GM19351 (cell line): ENCODE data around the gene SFT2D1.
"Not testable (repeated sequence)": the region's sequence is repeated elsewhere in the genome, so short reads cannot be mapped to it uniquely, and the experiment has no call there.

Experiments
- ATAC-seq: cut with Tn5 transposase; IDR thresholded peaks from one replicate; pipeline ENCODE4 v1.9.1; 2021; ENCODE audit warnings: mild to moderate bottlenecking, moderate library complexity; ENCODE audit not compliant: unreplicated experiment

SFT2D1 gene

DNA sequence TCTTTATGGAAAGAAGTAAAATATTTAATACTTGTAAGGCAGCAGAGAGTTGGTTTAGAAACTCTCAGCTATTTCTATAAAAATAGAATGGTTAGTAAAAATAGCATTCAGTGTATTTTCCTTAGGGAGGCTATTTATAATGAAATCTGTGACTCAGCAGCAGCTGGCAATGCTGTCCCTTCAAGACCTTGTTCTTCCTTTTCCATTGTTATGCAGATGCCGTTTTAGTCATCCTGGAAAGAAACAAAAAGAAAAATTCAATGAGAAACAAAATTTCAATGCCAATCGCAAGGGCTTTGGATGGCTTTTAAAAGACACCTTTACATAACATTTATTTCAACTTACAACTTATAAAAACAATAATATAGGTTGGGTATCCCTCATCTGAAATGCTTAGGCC is 22.9 kb upstream of the SFT2D1 start:
- no peak for ATAC-seq

DNA sequence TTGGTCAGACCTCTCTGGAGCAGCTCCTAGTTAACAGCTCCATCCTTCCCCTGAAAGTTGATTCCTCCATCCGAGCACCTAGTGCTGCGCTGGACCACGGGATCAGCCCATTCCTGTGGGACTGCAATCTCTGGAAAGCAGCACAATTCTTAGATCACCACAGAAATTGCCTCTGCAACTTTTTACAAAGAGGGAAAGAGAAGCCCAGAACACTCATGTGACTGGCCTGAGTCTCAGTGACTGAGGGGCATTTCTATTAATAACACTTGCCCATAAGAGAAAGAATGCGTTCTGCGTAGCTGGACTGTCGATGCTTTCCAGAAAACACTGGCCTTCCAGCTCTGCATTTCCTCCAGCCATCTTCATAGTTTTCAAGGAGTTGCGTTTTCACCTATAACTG is 22.1 kb upstream of the SFT2D1 start:
- no peak for ATAC-seq

DNA sequence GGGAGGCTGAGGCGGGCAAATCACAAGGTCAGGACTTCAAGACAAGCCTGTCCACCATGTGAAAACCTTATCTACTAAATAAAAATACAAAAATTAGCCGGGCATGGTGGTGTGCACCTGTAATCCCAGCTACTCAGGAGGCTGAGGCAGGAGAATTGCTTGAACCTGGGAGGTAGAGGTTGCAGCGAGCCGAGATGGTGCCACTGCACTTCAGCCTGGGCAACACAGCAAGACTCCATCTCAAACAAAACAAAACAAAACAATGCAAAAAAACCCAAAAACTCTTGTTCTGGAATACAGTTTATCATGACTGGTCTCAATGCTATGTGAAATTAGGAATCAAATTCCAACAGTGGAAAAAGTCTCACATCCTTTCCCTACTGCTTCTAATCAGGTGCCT is 20.1 kb upstream of the SFT2D1 start:
- not testable (repeated sequence) for ATAC-seq

DNA sequence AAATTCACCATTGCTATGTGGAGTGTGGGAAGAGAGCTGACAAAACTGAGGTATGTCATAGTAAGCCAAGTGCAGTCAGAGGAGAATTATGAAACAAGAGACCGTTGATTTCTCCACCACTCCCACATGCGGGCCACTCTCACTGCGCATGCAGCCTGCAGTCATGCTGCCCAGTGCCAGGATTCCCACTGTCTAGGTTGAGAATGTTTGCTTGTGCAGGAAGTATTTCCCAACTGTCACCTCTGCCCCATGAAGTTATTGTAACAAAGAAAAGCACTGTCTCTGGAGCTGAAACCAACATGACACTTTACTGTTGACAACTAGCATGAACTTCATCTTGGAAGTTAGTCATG is 18.7 kb upstream of the SFT2D1 start:
- no peak for ATAC-seq

DNA sequence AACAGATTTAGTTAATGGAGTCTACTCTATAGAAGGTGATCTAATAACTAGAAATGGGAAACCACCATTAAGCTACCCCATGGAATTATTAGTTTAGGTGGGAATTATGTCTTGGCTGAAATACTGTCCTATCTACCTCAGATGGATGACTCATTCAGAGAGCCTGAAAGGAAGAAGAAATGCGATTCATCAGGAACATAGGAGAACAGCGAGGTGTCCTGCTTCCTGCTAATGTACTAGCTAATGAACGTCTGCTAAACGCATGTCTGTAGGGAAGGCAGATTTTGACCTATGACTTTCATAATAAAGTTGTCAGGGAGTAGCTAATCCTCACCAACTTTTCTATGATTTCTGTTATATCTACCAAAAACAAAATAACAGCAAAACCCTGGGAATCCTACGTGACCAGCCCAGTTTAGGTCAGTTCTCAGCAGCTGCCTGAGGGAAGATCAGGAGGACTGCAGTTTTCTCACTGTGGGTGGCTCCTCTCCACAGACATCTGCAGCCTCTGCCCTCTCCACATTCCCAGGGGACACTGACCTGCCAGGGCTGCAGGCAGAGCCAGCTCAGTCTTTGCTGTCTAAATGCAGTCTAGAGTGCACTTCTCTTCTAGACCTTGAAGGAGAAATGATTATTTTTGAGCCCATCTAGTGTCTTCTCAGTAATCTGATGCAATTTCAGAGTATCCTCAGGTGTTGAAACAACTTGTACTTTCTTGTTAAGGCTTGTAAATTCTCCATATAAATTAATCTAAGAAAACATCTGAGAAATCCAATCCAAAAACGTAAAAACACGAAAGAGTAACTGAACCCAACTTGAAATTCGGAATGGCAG is 18.1 kb upstream of the SFT2D1 start:
- no peak for ATAC-seq

DNA sequence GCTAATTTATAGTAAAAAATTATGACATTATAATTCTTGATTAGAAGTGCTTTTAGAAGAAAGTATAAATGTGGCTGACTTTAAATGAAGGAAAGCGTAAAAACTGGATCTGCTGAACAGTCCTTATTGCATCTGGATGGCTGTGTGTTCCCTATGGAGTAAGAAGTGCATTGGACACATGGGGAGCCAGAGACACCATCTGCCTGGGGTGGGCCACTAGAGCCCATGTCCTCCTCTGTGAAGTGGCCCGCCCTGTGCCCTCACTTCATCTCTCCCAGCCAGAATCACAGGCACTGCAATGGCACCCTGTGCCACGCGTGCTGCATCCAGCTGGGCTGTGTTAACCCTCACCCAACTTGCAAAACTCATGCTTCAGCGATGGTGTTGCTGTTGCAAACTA is 13.2 kb upstream of the SFT2D1 start:
- no peak for ATAC-seq

DNA sequence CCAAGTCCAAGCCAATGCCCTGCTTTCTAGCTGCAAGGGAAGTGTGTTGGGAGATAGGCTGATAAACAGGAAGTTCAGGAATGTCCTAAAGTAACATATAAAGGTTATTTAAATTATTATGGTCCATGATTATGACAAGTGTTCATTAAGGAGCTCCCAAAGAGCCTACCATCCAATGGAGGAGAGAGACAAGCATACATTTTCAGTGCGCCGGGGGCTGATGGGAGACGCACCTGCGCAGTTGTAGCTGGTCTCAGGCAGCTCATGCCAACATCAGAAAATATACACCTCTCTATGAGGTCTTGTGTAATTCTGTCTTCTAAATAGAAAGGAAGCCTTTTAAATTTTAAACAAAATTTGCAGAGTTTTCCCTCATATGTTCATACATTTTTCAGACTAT is 12.6 kb upstream of the SFT2D1 start:
- no peak for ATAC-seq

DNA sequence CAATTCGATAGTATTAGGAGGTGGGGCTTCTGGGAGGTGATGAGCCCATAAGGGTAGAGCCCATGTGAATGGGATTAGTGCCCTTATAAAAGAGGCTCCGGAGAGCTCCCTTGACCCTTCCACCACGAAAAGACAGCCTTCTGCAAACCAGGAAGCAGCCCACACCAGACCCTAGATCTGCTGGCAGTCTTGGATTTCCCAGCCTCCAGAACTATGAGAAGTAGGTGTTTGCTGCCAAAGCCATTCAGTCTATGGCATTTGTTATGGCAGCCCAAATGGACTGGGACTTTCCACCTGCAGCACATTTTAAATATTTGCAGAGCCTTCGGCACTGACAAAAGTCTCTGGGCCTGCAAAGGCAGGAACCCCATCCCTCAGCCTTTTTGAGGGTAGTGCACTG is 11.8 kb upstream of the SFT2D1 start:
- no peak for ATAC-seq

DNA sequence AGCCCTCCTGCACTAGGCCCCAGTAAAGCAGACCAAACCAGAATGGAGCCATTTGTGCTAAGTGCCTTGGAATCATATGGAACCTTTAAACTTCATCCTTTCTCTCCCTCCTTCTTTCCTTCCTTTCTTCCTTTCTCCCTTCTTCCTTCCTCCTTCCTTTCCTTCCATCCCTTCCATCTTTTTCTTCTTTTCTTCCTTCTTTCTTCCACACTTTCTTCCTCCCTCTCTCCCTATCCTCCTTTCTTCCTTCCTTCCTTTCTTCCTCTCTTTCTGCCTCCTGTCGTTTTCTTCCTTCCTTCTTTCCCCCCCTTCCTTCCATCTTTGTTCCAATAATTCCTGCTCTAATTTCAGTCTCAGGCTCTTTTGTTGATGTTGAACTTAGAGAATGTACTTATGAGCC is 11.2 kb upstream of the SFT2D1 start:
- ATAC-seq, result no peak

DNA sequence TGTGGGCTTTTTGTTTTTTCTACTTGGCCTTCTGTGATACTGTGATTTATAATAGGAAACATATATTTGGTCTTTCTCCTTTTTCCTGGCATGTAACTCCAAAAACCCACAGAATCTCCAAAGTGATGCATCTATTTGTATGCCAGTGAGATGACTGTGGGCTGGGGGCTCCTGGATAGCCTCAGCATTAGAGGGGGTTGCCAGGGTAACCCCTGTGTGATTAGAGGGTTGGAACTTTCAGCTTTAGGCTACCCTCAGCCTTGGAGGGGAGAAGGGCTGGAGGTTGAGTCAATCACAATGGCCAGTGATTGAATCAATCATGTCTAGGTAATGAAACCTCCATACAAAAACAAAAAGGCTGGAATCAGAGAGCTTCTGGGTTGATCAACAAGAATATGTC is 10.6 kb upstream of the SFT2D1 start:
- no peak for ATAC-seq

DNA sequence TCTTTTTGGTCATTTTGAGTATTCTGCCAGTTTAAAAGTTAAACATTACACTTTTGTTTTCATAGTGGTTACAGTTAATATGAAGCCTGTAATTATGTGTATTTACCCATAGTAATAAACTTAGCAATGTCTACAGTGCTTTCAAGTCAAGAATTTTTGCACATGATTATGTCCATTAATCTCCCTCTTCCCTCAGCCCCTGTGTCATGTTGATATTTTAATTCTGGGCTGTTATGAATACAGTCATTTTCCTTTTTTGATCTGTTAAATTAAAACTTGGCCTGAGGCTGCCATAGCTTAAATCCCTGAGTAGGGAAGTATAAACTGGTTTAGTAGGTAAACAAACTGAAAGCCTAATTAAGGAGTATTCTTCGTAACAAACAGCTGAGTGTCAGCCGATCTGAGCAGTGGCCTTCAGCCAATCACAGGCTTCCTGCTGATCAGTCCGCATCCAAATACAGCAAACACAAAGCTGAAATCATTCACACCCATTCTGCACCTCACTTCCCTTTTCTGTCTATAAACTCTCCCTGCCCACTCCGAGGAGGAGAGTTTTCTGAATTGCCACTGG is 9.5 kb upstream of the SFT2D1 start:
- peak; percentile 99 for ATAC-seq

DNA sequence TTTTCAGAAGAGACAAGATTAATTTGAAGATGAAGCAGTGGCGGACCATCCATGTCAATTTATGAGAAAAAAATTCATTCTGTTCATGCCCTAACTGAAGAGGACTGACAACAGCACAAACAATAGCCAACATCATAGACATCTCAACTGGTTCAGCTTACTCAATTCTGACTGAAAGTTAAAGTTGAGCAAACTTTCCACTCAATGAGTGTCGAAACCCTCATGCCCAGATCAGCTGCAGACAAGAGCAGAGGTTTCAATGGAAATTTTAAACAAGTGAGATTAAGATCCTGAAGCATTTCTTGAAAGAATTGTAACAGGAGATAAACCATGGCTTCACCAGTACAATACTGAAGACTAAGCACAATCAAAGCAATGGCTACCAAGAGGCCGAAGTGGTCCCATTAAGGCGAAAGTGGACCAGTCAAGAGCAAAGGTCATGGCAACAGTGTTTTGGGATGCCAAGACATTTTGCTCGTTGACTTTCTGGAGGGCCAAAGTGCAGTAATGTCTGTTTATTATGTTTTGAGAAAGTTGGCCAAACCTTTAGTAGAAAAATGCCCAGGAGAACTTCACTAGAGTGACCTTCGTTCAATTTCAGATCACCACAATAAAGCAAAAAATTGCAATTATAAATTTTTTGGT is 6.1 kb upstream of the SFT2D1 start:
- ATAC-seq, result no peak

DNA sequence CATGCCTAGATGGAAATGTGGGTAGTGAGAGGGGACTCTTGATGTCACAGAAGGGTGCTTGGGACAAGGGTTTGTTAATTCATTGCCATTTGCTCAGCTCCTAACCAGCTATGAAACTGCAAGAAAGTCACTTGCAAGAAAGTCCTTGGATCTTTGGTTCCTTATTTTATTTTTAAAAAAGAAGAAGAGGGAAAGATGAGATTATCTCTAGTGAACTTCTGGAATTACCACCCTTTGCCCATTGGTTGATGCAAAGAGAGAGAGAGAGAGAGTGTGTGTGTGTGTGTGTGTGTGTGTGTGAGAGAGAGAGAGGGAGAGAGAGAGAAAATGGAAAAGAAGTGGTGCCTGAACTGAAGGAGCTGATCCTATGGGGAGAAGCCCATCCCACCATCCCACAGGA is 4.6 kb upstream of the SFT2D1 start:
- no peak for ATAC-seq

DNA sequence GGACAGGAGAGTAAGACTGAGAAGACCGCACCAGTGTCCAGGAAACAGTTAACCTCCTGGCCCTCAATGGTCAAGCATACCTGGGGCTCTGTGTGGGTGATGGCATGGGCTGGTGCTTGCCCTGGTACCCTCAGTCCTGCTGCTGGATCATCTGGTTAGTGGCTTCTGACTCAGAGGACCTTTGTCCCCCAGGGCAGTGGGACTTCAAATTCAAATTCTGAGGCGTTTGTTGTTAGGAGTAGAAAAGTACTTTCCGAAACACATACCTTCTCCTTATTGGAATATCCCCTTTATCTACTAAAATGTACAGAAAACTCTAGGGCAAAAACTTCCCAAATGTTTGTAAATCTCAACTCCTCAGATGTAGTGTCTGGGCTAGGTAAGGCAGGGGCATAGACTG is 4.1 kb upstream of the SFT2D1 start:
- no peak for ATAC-seq

DNA sequence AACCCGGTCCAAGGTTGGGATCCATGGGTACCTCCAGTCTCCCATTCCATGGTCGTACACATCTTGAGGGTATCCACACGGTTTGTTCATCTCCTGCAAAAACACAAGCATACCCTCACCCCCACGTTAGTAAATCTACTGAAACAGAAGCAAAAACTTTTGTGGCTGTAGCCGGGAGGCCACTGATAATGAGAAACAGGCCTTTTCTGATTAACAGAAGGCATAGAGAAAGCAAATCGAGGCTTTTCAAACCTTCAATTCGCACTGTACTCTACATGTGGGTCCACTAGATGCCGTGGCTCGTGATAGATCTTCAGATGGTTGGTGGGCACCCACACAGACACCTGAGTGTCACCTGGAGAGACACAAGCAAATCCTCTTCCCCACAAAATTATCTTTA is 3.3 kb upstream of the SFT2D1 start:
- not testable (repeated sequence) for ATAC-seq

DNA sequence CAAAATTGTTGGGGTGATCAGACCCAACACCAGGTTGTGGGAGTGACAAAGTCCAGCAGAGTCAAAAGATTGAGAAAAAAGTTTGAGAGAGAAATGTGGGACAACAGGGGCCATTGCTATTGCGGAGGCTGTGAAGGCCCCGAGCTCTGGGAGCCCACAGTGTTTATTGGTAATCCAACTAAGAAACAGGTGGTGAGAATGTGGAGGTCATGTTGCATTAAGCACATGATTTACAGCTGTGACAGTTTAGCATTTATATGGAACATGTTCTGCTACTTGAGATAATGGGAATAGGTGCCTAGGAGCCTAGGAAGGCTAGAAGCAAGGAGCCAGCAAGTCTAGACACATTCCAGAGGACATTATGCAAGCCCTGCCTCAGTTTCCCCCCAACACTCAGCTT is 2.6 kb upstream of the SFT2D1 start:
- not testable (repeated sequence) for ATAC-seq

DNA sequence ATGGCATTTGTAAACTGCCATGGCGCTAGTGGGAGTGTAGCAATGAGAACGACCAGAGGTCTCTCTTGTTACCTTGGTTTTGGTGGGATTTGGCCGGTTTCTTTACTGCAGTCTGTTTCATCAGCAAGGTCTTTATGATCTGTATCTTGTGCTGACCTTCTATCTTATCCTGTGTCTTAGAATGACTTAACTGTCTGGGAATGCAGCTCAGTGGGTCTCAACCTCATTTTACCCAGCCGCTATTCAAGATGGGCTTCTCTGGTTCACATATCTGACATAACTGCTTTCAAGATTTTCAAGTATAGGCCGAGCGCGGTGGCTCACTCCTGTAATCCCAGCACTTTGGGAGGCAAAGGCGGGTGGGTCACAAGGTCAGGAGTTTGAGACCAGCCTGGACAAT is 1.9 kb upstream of the SFT2D1 start:
- ATAC-seq, result no peak

DNA sequence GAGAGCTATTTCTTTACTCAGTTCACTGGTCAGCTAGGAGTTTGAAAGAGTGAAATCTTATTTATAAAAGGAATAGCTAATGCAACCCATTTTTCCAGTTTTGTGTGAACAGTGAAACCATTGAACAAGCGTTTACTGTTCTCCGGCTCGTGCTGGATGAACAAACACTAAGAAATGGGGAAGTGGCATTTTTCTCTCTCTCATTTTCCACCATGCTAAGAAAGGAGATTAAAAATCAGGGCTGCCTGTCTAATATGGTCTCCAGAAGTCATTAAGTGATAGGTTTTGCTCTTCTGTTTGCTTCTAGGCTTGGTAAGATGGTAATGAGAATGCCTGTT is 774 bp upstream of the SFT2D1 start:
- peak; percentile 37 for ATAC-seq

DNA sequence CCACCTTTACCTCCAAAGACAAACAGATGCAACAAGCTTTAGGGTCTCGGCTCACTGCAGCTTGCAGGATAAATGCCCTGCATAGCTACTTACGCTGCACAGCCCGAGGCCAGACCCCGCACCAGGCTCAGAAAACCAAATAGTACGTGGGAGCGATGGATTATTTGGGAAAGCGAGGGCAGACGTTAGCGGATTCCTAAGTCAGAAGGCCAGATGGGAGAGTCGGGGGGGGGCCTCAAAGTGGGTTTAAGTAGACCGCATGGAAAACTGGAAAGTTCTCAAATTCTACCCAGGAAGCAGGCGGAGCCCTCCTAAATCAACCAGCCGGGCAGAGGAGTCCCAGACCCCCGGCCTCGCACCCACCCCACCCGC is 382 bp downstream of the SFT2D1 start:
- no peak for ATAC-seq

DNA sequence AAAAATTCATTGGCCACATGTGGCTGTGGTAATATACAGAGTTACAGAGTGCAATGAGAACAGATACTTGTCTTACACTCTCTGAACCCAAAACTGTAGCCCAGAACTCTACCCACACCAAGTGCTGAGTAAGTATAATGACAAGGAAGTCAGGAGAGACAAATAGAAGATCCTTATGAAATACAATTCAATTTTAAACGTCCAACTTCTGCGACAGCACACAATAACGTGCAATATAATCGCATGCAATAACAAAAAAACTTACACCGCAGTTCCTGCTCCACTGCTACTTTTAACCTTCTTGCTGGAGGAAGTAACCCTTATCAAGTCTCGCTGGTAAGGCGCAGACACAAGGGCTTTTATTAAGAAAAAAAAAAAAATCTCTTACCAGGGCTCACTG is 881 bp downstream of the SFT2D1 start:
- no peak for ATAC-seq

DNA sequence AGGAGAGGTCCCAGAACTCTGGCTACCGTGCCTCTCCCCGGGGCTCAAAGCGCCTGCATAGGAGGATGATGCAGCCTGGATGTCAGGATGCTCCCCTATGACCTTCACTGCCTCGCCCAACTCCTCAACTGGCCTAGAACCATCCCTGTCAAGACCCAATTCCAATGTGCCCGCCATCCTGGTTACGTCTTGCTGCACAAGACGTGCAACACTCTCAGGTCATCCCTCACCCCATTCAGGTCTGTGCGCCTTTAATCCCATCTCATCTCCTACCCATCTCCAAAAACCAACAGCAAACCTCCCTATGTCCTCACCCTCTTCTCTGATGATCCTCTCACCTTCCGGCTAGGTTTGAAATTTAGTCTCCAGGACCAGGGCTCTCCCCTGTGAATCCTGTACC is 3.5 kb downstream of the SFT2D1 start:
- no peak for ATAC-seq

DNA sequence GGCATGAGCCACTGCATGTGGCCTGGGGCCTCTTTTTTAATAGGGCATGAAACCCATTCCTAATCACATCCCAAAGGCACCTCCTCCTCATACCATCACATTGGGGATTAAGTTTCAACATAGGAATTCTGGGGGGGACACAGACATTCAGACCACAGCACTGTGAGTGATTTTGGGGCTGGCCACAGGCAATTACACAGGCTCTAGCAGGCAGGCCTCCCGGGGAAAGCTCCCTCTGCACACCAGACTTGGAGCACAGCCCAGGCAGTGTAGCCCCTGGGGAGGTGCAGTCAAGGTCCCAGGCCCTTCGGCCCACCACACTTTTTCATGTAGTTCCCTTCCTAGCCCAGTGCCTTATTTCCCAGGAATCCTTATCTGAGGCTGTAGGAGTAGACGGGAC is 5.5 kb downstream of the SFT2D1 start:
- ATAC-seq, result no peak
